HG03060 (cell line): ENCODE data around the gene CD2BP2.
"Not testable (repeated sequence)": the region's sequence is repeated elsewhere in the genome, so short reads cannot be mapped to it uniquely, and the experiment has no call there.

ENCODE experiments used
- ATAC-seq: cut with Tn5 transposase; IDR thresholded peaks from one replicate; pipeline ENCODE4 v1.9.1; 2021; ENCODE audit warnings: low read depth, moderate number of reproducible peaks; ENCODE audit not compliant: unreplicated experiment

CD2BP2 gene

DNA sequence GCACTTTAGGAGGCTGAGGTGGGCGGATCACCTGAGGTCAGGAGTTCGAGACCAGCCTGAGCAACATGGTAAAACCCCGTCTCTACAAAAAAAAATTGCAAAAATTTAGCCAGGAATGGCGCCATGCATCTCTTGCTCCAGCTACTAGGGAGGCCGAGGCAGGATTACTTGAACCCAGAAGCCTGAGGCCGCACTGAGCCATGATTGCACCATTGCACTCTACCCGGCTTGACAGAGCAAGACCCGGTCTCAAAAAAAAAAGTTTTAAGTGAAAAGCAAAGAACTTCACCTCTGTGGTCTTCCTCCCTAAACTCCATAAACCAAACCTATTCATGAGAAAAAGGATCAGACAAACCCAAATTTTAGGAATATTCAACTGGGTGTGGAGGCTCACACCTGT, 7.0 kb downstream of the CD2BP2 start:
- ATAC-seq = no peak

DNA sequence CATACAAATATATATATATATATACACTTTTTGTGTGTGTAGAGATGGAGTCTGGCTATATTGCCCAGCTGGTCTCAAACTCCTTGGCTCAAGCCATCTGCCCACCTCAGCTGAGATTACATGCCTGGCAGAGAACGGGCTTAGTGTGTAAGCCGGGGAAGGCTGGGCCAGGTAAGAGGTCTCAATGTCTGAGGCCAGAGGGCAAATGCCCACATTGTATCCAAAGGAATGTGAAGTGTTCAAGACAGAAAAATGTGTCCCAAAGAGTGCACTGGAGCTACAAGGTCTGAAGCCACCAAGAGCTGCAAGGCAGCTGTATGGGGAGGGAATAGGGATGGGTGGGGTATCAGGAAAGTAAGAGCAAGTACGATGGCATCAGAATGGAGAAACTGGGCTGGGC, 8.8 kb downstream of the CD2BP2 start:
- ATAC-seq = no peak

- not testable (repeated sequence) for ATAC-seq
Measured at GRCh38 chr16:30343491-30343820, 11.7 kb downstream of the CD2BP2 start.

DNA sequence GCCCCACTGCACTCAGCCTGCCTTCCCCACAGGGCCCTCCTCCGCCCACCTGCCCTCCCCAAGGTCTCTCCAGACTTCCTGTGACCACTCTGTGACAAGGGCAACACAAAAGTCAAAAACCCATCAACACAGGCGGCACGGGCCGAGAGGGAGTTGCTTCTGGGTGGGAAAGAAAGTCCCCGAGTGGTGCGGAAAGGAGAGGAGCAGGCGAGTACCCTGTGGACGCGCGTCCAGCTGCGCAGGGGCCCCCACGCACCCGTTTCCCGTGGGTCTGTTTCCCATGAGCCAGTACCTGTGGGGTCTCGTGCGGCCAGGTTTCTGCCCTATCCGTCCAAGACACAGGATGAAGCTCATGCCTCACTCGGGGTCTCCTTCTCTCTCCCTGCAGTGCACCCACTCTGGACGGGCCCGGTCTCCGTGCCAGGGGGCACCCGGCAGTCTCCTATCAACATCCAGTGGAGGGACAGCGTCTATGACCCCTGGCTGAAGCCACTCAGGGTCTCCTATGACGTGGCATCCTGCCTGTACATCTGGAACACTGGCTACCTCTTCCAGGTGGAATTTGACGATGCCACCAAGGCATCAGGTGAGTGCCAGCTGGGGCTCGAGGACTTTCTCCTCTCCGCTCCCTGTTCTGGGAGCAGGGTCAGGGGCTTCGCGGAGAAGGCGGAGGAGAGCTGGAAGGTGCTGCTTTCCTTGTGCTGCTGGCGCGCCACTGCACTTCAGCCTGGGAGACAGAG, 12.2 kb downstream of the CD2BP2 start:
- ATAC-seq = no peak

GRCh38 chr16:30341971-30342370, 13.1 kb downstream of the CD2BP2 start:
- ATAC-seq = not testable (repeated sequence)

DNA sequence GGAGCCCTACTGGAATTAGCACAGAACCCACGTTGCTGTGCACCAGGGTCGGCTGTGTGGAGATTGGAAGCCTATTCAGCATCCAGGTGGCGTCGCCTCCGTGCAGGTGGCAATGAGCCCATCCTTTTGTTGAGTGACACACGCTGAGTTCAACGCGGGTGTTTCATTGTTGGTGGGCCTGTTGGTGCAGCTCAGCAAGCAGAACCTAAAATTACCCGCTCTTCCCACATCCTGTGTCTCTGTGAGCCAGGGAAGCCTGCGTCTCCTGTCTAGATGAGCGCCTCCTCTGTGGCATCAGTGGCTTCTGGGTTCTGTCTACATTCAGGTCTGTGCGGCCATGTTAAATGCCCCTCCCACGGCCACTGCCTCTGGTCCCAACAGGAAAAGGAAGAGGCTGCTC, 14.5 kb downstream of the CD2BP2 start:
- ATAC-seq = no peak

GRCh38 chr16:30338715-30339114, 16.4 kb downstream of the CD2BP2 start:
- ATAC-seq = not testable (repeated sequence)

GRCh38 chr16:30337964-30338357, 17.1 kb downstream of the CD2BP2 start:
- not testable (repeated sequence) for ATAC-seq

DNA sequence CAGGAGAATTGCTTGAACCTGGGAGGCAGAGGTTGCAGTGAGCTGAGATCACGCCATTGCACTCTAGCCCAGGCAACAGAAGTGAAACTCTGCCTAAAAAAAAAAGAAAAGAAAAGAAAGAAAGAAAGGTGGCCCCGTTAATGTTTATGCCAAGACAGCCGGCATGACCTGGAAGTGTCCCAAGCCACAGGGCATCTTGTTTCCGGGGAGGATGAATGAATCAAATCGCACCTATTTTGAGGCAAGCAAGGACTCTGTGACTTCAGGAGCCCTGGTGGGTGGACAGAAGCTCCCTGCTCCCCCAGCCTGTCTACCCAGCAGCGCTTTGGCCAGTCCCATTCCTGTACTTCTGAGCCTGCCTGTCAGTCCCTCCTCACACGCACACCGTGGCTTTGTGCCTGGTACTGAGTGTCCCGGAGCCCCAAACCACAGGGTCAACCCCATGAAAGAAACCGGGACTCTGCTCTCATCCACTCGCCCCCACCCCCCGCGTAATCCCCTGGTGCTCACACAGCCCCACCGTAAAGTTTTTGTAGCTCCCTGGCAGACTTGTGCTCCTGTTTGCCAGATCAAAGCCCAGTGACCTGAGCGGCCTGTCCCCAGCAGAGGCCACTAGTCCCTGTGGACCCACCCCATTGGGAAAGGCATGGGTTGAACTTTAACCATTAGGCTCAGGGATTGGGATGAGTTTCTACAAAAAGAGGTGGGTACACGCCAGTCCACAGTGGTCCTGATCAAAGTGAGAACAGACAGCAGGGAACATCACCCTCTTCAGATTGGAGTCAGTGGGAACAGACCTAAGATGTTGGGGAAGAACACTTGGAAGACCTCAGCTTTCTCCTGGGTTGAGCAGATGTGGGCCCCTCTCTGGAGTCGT, 19.3 kb downstream of the CD2BP2 start:
- peak; percentile 7 for ATAC-seq

DNA sequence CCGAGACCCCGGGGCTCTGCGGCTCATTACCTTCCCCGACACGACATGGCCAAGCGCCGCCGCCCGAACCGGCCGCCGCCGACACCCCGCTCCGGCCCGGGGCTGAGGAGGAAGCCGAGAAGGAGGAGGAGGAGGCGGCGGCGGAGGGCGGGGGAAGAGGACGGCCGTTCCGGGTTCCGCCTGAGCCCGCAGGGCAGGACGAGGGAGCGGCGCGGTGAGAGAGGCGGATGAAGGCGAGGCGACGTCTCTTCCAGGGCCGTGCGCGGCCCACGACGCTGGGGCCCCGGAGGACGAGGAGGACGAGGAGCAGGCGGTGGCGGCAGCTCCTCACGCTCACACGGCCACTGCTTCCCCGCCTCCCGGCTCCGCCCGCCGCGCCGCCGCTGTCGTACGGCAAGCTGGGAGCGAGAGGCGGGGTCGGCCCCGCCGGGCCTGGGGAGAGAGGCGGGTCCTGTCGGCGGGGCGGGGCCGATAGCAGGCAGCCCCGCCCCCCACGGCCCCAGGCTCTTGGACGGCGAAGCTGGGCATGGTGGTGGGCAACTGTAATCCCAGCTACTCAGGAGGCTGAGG, 20.0 kb downstream of the CD2BP2 start:
- ATAC-seq = peak; percentile 32

GRCh38 chr16:30334473-30334989, 20.6 kb downstream of the CD2BP2 start:
- ATAC-seq = peak; percentile 43

DNA sequence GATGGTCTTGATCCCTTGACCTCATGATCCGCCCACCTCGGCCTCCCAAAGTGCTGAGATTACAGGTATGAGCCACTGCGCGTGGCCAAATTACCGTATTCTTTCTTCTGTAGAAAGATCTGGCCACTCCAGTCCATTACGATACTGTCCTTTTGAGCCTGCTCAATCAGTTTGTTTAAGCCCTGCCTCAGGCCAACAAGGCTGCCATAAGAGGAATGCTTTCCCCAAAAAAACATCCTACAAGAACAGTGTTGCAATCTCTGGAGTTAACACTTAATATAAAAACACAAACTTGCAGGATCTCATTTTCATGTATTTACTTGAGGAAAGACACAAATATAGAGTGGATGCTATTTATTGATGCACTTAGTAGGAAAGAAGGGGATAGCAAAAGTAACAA, 30.9 kb downstream of the CD2BP2 start:
- ATAC-seq = not testable (repeated sequence)

DNA sequence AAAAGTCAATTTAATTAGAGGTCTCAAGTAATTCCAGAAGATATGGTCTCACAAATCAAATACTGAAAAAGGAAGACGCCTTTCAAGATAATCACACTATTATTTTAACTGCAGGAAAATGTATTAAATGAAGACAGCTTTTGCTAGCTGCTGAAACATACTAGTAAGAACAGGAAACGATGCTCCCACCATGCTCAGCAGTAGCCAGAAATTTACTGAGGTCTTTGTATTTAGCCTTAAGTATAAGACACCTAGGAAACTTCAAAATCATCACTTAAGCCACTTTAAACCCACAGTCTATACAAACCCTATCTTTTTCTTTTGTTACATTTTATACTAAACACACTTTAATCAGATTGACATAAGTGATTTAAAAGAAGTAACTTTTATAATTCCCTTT, 36.5 kb downstream of the CD2BP2 start:
- ATAC-seq = not testable (repeated sequence)

- not testable (repeated sequence) for ATAC-seq
Measured at GRCh38 chr16:30310937-30311336, 44.2 kb downstream of the CD2BP2 start.

DNA sequence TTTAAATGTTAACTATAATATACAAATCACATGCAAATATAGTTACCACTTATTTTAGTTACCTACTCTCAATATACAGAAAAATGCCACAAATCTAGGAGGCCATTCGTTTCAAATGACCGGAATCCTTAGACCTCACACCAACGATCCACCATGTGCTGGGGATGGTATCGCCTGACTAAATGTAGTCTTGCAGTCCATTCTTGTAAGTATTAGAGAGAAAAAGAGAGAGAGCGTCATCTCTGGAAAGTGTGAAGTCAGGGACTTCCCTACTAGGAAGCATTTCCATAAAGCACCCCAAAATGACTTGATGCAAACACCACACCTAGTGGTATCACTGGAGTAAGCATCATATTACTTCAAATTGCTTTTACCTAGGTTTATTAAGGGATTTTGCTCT, 45.9 kb downstream of the CD2BP2 start:
- not testable (repeated sequence) for ATAC-seq
